ENCODE data around the gene ADORA3.

- TF ChIP-seq CTCF (optimal IDR thresholded peaks at IDR 0.05 in 1 of 3, IDR thresholded peaks at IDR 0.05 in 1 of 3, conservative IDR thresholded peaks at IDR 0.05 in 1 of 3; ENCODE audit: extremely low read depth in 1 of 3, insufficient read depth in 2 of 3, low read length in 3 of 3) = no peak
- TF ChIP-seq EZH2 (IDR thresholded peaks at IDR 0.05; ENCODE audit: low read length) = no peak
These were observed 35.3 kb downstream of the ADORA3 start for GRCh38 chr1:111467865-111468716.

Measured in keratinocyte (primary cell).